M059J (cell line): ENCODE data around the gene TIGD3. TPM values are rescaled to one million over a fixed set of nuclear protein-coding genes. Genes with fewer than 3 reads are reported as not detected.

Experiments
- DNase-seq: peaks from one replicate; pipeline ENCODE4 v3.0.0-alpha.2; 2012; ENCODE audit warnings: low read depth
- total RNA-seq: library from RNA; depleted of rRNA; stranded (reverse); fragments of >200 nt; shearing (Covaris generic); gene quantifications from 2 replicates; pipeline ENCODE4 v1.2.3, GENCODE V29; 2014

Gene TIGD3
- total RNA-seq, 1 experiment from 2014 or later: 1.7 TPM

DNA sequence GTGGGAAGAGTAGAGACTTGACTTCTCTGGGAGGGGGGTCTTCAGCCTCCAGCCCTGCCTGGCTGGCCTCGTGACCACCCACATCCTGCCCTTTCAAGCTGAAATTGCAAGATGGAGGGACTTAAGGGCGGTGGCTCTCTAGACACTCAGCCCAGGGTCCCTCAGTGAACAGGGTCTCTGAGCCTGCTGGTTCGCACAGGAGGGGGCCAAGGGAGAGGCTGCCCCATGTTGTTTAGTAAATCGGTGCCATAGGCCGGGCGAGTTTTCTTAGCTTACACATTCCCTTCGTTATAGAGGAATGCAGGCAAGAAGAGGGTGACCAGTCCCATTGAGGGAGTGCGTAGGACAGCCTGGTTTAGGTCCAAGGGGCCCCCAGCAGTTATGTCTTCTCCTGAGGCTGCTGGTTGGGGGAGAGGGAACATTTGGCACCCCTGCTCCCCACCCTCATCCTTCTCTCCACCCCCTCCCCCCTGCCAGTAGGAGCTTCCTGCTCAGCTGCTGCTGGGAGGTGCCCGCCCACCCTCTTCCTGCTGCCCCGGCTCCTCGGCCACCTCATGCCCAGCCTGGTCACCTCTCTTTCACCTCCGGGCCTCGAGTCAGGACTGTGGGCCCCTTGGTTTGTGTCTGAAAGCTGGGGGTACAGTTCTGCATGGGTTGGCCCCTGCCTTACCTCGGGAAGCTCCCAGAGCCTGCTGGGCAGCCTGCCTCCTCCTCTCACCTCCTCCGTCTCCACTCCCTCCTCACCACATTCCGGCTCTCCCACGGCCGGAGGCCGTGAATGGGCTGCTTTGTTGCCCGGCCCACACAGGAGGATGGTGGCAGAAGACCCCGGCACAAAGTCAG, 35.8 kb downstream of the TIGD3 start:
- no peak for DNase-seq

- no peak for DNase-seq
Observed at GRCh38 chr11:65390996-65391395, 36.4 kb downstream of the TIGD3 start.

GRCh38 chr11:65392186-65392829, 37.8 kb downstream of the TIGD3 start:
- no peak for DNase-seq

GRCh38 chr11:65392899-65393298, 38.3 kb downstream of the TIGD3 start:
- DNase-seq: no peak

DNA sequence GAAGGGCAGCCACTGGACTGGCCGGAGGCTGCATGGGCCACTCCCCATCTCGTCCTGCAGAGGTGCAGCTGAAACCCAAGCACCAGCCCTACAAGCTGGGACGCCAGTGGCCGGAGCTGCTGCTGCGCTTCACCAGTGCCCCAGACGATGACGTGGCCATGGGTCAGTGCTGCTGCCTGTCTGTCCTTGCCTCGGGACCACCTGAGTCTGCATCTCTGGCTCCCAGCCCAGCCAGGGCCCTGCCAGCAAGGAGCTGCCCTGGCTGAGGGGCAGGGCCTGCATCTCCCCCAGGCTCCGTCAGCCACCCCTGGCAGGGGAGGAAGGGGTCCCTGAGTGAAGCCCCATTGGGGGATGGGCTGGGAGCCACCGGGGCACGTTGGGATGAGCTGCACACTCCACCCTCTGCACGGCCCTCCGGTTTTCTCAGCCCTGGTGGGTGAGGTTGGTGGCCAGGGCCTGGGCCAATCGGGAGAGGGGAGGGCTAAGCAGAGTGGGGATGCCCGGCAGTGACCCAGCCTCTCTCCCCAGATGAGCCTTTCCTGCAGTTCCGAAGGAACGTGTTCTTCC, 39.0 kb downstream of the TIGD3 start:
- no peak for DNase-seq

- no peak for DNase-seq
Observed at GRCh38 chr11:65394125-65394536, 39.6 kb downstream of the TIGD3 start.

- DNase-seq: no peak
Observed at GRCh38 chr11:65395961-65396530, 41.5 kb downstream of the TIGD3 start.

DNA sequence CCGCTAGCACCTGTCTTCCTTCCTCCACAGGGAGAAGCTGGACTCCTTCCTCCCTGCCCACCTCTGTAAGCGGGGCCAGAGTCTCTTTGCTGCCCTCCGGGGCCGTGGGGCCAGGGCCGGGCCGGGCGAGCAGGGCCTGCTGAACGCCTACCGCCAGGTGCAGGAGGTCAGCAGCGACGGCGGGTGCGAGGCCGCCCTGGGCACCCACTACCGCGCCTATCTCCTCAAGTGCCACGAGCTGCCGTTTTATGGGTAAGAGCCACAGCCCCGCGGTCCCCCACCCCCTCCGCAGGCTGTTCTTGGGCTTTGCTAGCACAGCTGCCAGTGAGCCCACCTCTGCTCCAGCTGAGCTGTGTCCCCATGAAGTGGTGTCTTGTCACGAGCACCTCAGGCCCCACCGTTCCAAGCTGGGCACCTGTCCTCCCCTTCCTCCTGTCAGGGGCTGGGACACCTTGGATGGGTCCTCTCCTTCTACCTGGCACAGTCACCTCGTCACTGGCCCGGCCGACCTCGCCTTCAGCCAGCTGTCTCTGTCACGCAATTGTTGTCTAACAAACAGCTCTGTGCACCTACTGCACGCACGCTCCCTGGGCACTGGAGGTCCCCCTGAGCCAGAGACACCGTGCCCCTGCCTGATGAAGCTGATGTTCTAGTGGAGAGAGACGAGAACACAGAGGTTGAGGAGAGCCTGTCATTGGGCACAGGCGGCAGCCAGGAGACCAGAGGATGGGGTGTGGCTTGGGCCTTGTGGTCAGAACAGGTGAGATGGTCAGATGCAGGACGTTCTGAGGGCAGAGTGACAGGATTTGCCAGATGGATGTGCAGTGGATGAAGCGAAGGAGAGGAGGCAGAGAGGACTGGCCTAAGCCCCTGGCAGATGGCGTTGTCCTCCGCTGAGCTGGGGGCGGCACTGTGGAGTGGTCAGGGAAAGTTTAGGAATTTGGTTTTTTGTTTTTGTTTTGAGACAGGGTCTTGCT, 42.5 kb downstream of the TIGD3 start:
- DNase-seq: no peak

DNA sequence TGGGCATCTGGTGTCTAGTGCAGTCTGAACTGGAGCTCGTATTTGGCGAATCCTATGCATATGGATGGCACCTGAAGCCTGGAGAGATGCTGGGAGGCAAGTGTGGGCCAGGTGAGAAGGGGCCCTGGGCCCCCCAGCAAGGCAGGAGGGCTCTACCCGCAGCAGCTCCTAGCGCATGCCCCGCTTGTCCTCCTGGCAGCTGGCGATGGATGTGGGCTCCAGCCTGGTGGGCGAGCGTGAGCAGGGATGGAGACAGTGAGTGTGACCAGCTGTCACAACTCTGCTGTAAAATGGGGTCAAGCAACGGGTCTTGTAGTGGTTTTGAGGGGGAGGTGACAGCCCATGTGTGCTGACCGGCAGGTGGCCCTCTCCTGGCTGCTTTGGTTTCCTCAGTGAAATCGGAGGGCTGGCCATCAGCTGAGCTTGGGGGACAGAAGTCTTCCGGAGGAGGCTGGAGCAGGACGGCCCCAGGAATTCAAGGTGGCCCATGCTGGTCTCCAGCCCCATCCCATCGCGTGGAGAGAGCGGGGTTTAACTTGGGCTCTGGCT, 43.9 kb downstream of the TIGD3 start:
- no peak for DNase-seq

DNA sequence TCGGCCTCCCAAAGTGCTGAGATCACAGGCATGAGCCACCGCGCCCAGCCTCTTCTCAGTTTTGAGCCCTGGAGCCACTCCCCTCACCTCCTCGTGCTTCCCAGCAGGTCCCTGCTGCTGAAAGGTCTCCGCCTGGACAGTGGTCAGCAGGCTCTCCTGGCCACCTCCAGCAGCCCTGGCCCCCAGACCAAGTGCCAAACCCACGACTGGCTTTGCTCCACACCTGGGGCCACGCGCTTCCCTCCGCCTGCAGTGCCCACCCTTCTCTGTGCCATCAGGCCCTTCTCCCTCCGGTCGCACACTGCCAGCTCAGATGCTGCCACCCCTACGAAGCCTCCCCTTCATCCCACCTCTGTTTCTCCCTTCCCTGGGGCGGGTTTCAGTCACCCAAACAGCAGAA, 44.7 kb downstream of the TIGD3 start:
- no peak for DNase-seq

GRCh38 chr11:65399845-65400244, 45.3 kb downstream of the TIGD3 start:
- no peak for DNase-seq

- DNase-seq: no peak
Observed at GRCh38 chr11:65400307-65401072, 45.9 kb downstream of the TIGD3 start.

GRCh38 chr11:65401073-65401802, 46.7 kb downstream of the TIGD3 start:
- DNase-seq: no peak

DNA sequence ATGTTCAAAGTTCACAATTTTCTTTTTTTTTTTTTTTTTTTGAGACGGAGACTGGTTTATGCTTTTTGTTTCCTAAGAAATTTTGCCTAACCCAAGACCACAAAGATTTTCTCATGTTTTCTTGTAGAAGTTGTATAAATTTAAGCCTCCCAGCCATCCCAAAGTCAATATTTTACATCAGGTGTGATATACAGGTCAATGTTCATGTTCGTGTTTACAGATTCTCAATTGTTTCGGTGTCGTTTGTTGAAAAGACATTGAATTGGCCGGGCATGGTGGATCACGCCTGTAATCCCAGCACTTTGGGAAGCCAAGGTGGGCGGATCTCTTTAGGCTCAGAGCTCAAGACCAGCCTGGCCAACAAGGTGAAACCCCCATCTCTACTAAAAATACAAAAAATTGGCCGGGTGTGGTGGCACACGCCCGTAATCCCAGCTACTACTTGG, 47.3 kb downstream of the TIGD3 start:
- no peak for DNase-seq

- DNase-seq: no peak
Observed at GRCh38 chr11:65402790-65403189, 48.2 kb downstream of the TIGD3 start.

- no peak for DNase-seq
Observed at GRCh38 chr11:65403607-65404121, 49.1 kb downstream of the TIGD3 start.

GRCh38 chr11:65404210-65404609, 49.7 kb downstream of the TIGD3 start:
- DNase-seq: no peak

DNA sequence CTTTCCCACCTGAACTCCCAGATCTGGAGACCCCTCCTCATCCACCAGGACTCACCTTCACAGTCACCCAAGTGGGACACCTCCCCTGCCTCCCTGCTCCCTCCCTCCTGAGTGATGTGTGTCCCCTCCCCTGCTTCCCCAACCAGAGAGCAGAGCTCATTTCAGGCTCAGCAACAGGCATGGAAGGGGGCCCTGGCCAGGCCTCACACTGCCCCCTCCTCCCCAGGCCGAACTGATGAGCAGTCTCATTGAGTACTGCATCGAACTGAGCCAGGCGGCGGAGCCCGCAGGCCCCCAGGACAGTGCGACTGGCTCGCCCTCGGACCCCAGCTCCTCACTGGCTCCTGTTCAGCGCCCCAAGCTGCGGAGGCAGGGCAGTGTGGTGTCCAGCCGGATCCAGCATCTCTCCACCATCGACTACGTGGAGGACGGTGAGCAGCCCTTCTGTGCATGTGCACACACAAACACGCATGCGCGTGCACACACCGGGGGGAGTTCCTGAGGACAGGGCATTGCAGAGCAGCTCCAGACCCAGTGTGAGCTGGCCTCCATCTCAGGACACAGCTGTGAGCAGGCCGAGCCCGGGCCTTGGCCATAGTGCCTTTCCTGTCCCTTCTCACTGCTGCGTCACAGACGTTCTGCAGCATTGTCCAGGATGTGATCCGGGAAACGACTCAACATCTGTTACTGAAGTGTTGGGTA, 50.2 kb downstream of the TIGD3 start:
- DNase-seq: no peak
